ENCODE measurements around the gene ZBTB39.

DNA sequence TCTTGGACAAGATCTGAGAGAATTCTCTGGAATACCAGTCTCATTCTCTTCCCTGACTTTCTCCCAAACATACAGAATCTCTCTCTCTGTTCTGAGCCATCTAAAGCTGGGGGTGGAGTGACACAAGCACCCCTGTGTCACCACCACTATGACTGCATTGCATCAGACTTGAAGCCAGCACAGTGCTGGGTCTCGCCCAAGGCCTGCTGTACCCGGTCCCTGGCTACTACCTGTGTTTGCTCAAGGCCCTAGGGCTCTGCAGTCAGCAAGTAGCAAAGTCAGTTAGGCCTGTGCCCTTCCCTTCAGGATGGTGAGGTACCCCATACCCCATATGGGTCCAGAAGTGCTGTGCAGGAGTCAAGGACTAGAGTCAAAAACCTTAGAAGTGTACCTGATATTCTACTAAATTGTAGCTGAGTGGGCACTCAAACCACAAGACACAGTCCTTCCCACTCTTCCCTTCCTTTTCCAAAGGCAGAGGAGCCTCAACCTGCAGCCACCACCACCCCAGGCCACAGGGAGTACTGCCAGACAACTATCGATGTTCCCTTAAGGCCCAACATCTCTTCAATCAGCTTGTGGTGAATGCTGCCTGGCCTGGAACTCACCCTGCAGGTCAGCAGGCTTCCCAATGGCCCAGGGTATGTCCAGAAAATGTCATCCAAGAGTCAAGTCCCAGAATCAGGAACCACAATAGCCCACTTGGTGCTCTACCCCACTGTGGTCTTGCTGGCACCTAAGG lies 27.8 kb downstream of the ZBTB39 start:
- TF ChIP-seq POLR2A (IDR thresholded peaks at IDR 0.05): no peak
- TF ChIP-seq CTCF (IDR thresholded peaks at IDR 0.05): no peak
- no peak for TF ChIP-seq POLR2AphosphoS5 (IDR thresholded peaks at IDR 0.05; ENCODE audit: insufficient read depth in 1 of 2, low read depth in 1 of 2)
